Tibial nerve (tissue), 4 donors: Measurements from ENCODE around the gene OR2AG2. TPM values are rescaled to one million over a fixed set of nuclear protein-coding genes. Genes with fewer than 3 reads are reported as not detected.
A peak's percentile ranks its signal among the peaks of the same experiment; 100 is the strongest.

Source experiments
- DNase-seq, 2 donors: peaks; one replicate each; pipeline ENCODE4 v3.0.0-alpha.2; 2019; ENCODE audit warnings: low spot score in 2 of 2
- H3K27ac ChIP-seq, 4 donors: fragments of 200-600 bp; sonication (generic) in 3 of 4; one replicate each; pipeline ENCODE4 v1.5.1; 2017 to 2019; ENCODE audit warnings: mild to moderate bottlenecking in 1 of 4
- H3K27me3 ChIP-seq, 2 donors: fragments of 200-600 bp; sonication (generic) in 1 of 2; one replicate each; pipeline versions ENCODE4 v1.5.1 to v1.6.0; 2017 to 2019
- H3K36me3 ChIP-seq, 3 donors: fragments of 200-600 bp; sonication (generic); one replicate each; pipeline ENCODE4 v1.5.1; 2018 to 2019
- H3K4me1 ChIP-seq, 4 donors: fragments of 200-600 bp; sonication (generic) in 3 of 4; one replicate each; pipeline ENCODE4 v1.5.1; 2017 to 2019
- H3K4me3 ChIP-seq, 4 donors: fragments of 200-600 bp; sonication (generic) in 3 of 4; one replicate each; pipeline ENCODE4 v1.5.1; 2017 to 2019; ENCODE audit warnings: mild to moderate bottlenecking in 1 of 4, moderate library complexity in 1 of 4
- H3K9me3 ChIP-seq, 4 donors: fragments of 200-600 bp; sonication (generic) in 3 of 4; one replicate each; pipeline ENCODE4 v1.5.1; 2017 to 2019
- CTCF ChIP-seq, 5 experiments: fragments of 200-600 bp in 3 of 5; fragments of 450-650 bp in 2 of 5; sonication (generic) in 3 of 5; IDR thresholded peaks; one replicate each; pipeline ENCODE4 v1.5.1; 2016 to 2019; ENCODE audit warnings: antibody characterized with exemption in 5 of 5, mild to moderate bottlenecking in 3 of 5, moderate library complexity in 2 of 5
- EP300 ChIP-seq, 2 donors: sonication (generic); formaldehyde crosslinking; IDR thresholded peaks; one replicate each; pipeline ENCODE4 v1.6.1; 2017; ENCODE audit warnings: antibody characterized with exemption in 2 of 2, mild to moderate bottlenecking in 1 of 2
- POLR2A ChIP-seq, 2 donors: fragments of 450-650 bp; IDR thresholded peaks; one replicate each; pipeline ENCODE4 v1.6.1; 2017; ENCODE audit warnings: antibody characterized with exemption in 2 of 2, mild to moderate bottlenecking in 2 of 2, moderate library complexity in 2 of 2
- WGBS, 2 donors: methylation state at CpG; one replicate each; pipeline ENCODE4 v1.1.5; 2018; 5-methylcytosine and 5-hydroxymethylcytosine counted together
- total RNA-seq, 4 donors: library from RNA; depleted of rRNA; stranded (reverse); fragments of >200 nt; gene quantifications; one replicate each; pipeline ENCODE4 v1.1.0, GENCODE V29; 2016

Gene OR2AG2
- total RNA-seq, 4 donors from 2014 or later: 0.22 to 0.90 TPM; not detected in 2

- no peaks in the 10 kb centered on the region for H3K27me3 ChIP-seq
- no peak overlapping the region for H3K4me3 ChIP-seq
- peaks cover 0 to 6% (median 0%) of the 10 kb centered on the region in 4 donors for H3K9me3 ChIP-seq
- no peak for DNase-seq
- TF ChIP-seq POLR2A (IDR thresholded peaks at IDR 0.05) (no peak), CTCF (IDR thresholded peaks at IDR 0.05) (no peak), EP300 (IDR thresholded peaks at IDR 0.05) (no peak)
- no peaks in the 10 kb centered on the region for H3K4me1 ChIP-seq
- 70 to 73% methylated on average over 3 of the region's 3 CpGs for WGBS, 2 donors
- H3K27ac ChIP-seq: no peak overlapping the region
- no peaks in the 10 kb centered on the region for H3K36me3 ChIP-seq
Observed at GRCh38 chr11:6733326-6734275, 38.2 kb downstream of the OR2AG2 start.

GRCh38 chr11:6727971-6728760 is 43.6 kb downstream of the OR2AG2 start:
- Histone ChIP-seq H3K4me1 (peaks cover 0 to 4% (median 0%) of the 10 kb centered on the region in 4 donors), H3K27ac (no peak overlapping the region), H3K9me3 (no peaks in the 10 kb centered on the region), H3K4me3 (no peak overlapping the region), H3K27me3 (no peaks in the 10 kb centered on the region), H3K36me3 (no peaks in the 10 kb centered on the region)
- no peak for TF ChIP-seq CTCF (IDR thresholded peaks at IDR 0.05)
- no peak for TF ChIP-seq EP300 (IDR thresholded peaks at IDR 0.05)
- no peak for TF ChIP-seq POLR2A (IDR thresholded peaks at IDR 0.05)
- 50 to 61% methylated on average over 6 of the region's 6 CpGs for WGBS, 2 donors
- DNase-seq: no peak

- Histone ChIP-seq H3K27me3 (no peaks in the 10 kb centered on the region), H3K9me3 (no peaks in the 10 kb centered on the region), H3K4me3 (no peak overlapping the region), H3K27ac (peak overlapping the region in 1 of 4 donors; percentile 12), H3K4me1 (peaks cover 0 to 4% (median 1%) of the 10 kb centered on the region in 4 donors), H3K36me3 (no peaks in the 10 kb centered on the region)
- TF ChIP-seq EP300 (IDR thresholded peaks at IDR 0.05) (no peak), CTCF (IDR thresholded peaks at IDR 0.05) (no peak), POLR2A (IDR thresholded peaks at IDR 0.05) (no peak)
- no peak for DNase-seq
- 20 to 26% methylated on average over 2 of the region's 2 CpGs for WGBS, 2 donors
Observed at GRCh38 chr11:6725386-6725896, 46.3 kb downstream of the OR2AG2 start.

GRCh38 chr11:6724013-6724412 is 47.8 kb downstream of the OR2AG2 start:
- Histone ChIP-seq H3K36me3 (no peaks in the 10 kb centered on the region), H3K4me3 (no peak overlapping the region), H3K27me3 (no peaks in the 10 kb centered on the region), H3K4me1 (peaks cover 0 to 4% (median 1%) of the 10 kb centered on the region in 4 donors), H3K27ac (no peak overlapping the region), H3K9me3 (no peaks in the 10 kb centered on the region)
- 79 to 83% methylated on average over 1 of the region's 1 CpG for WGBS, 2 donors
- TF ChIP-seq EP300 (IDR thresholded peaks at IDR 0.05) (no peak), POLR2A (IDR thresholded peaks at IDR 0.05) (no peak), CTCF (IDR thresholded peaks at IDR 0.05) (no peak)
- DNase-seq: no peak
